Measurements from ENCODE around the gene CHRM1. TPM values are rescaled to one million over a fixed set of nuclear protein-coding genes. Genes with fewer than 3 reads are reported as not detected.
"Not testable (repeated sequence)": the region's sequence is repeated elsewhere in the genome, so short reads cannot be mapped to it uniquely, and the experiment has no call there.

The CHRM1 gene
- not detected in 2 replicates for total RNA-seq

GRCh38 chr11:62921201-62921572 lies at the start of gene CHRM1:
Gene CHRM1 (minus strand): TSS chr11:62921363. CDS start chr11:62911100, 10,263 bp downstream.
- no peak for DNase-seq (ENCODE audit: low read depth)

GRCh38 chr11:62965574-62965973 lies 44.4 kb upstream of the CHRM1 start:
- DNase-seq (ENCODE audit: low read depth): no peak

- no peak for DNase-seq (ENCODE audit: low read depth)
Measured at GRCh38 chr11:62962391-62962790, 41.2 kb upstream of the CHRM1 start.

- no peak for DNase-seq (ENCODE audit: low read depth)
Measured at GRCh38 chr11:62961017-62961570, 39.9 kb upstream of the CHRM1 start.

GRCh38 chr11:62959422-62959980 lies 38.3 kb upstream of the CHRM1 start:
- no peak for DNase-seq (ENCODE audit: low read depth)

GRCh38 chr11:62958547-62959421 lies 37.6 kb upstream of the CHRM1 start:
- peak; percentile 9 for DNase-seq (ENCODE audit: low read depth)

- no peak for DNase-seq (ENCODE audit: low read depth)
Measured at GRCh38 chr11:62957147-62957546, 36.0 kb upstream of the CHRM1 start.

GRCh38 chr11:62954478-62954877 lies 33.3 kb upstream of the CHRM1 start:
- DNase-seq (ENCODE audit: low read depth): no peak

GRCh38 chr11:62953811-62954210 lies 32.6 kb upstream of the CHRM1 start:
- DNase-seq (ENCODE audit: low read depth): no peak

GRCh38 chr11:62948765-62949320 lies 27.7 kb upstream of the CHRM1 start:
- DNase-seq (ENCODE audit: low read depth): no peak

- DNase-seq (ENCODE audit: low read depth): not testable (repeated sequence)
Measured at GRCh38 chr11:62945538-62945937, 24.4 kb upstream of the CHRM1 start.

- DNase-seq (ENCODE audit: low read depth): not testable (repeated sequence)
Measured at GRCh38 chr11:62937528-62937927, 16.4 kb upstream of the CHRM1 start.

- no peak for DNase-seq (ENCODE audit: low read depth)
Measured at GRCh38 chr11:62934496-62934785, 13.3 kb upstream of the CHRM1 start.

GRCh38 chr11:62933750-62934495 lies 12.8 kb upstream of the CHRM1 start:
- no peak for DNase-seq (ENCODE audit: low read depth)

GRCh38 chr11:62933285-62933684 lies 12.1 kb upstream of the CHRM1 start:
- no peak for DNase-seq (ENCODE audit: low read depth)

GRCh38 chr11:62931499-62932278 lies 10.5 kb upstream of the CHRM1 start:
- no peak for DNase-seq (ENCODE audit: low read depth)

- DNase-seq (ENCODE audit: low read depth): no peak
Measured at GRCh38 chr11:62930666-62931065, 9.5 kb upstream of the CHRM1 start.

- no peak for DNase-seq (ENCODE audit: low read depth)
Measured at GRCh38 chr11:62930157-62930556, 9.0 kb upstream of the CHRM1 start.

- DNase-seq (ENCODE audit: low read depth): no peak
Measured at GRCh38 chr11:62928011-62928410, 6.8 kb upstream of the CHRM1 start.

- no peak for DNase-seq (ENCODE audit: low read depth)
Measured at GRCh38 chr11:62926680-62927455, 5.7 kb upstream of the CHRM1 start.
